Uterus (tissue), 2 donors: ENCODE measurements around the gene CTNNBIP1.

Experiments
- POLR2A ChIP-seq, 2 donors: fragments of 450-650 bp; IDR thresholded peaks; one replicate each; pipeline ENCODE4 v1.6.1; 2016; ENCODE audit warnings: antibody characterized with exemption in 2 of 2, mild to moderate bottlenecking in 1 of 2, moderate library complexity in 1 of 2
- TF ChIP-seq, protein P1 (sequence below), 4 experiments: fragments of 200-600 bp in 2 of 4; fragments of 450-650 bp in 2 of 4; sonication (generic) in 2 of 4; IDR thresholded peaks; one replicate each; pipeline ENCODE4 v1.5.1; 2016 to 2019; ENCODE audit warnings: antibody characterized with exemption in 4 of 4, mild to moderate bottlenecking in 2 of 4, moderate library complexity in 1 of 4

GRCh38 chr1:9816199-9816598, 93.9 kb downstream of the CTNNBIP1 start:
- TF ChIP-seq, protein P1, sequence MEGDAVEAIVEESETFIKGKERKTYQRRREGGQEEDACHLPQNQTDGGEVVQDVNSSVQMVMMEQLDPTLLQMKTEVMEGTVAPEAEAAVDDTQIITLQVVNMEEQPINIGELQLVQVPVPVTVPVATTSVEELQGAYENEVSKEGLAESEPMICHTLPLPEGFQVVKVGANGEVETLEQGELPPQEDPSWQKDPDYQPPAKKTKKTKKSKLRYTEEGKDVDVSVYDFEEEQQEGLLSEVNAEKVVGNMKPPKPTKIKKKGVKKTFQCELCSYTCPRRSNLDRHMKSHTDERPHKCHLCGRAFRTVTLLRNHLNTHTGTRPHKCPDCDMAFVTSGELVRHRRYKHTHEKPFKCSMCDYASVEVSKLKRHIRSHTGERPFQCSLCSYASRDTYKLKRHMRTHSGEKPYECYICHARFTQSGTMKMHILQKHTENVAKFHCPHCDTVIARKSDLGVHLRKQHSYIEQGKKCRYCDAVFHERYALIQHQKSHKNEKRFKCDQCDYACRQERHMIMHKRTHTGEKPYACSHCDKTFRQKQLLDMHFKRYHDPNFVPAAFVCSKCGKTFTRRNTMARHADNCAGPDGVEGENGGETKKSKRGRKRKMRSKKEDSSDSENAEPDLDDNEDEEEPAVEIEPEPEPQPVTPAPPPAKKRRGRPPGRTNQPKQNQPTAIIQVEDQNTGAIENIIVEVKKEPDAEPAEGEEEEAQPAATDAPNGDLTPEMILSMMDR (IDR thresholded peaks at IDR 0.05): no peak
- TF ChIP-seq POLR2A (IDR thresholded peaks at IDR 0.05): no peak
